SK-N-SH (cell line): ENCODE data around the gene SH3BP1. TPM values are rescaled to one million over a fixed set of nuclear protein-coding genes. Genes with fewer than 3 reads are reported as not detected.

Source experiments
- CTCF ChIA-PET: fragments of 300-600, 350-600 bp; formaldehyde crosslinking; extraction: SDS; loops from one replicate; lab custom pipeline; 2021; lab: Yijun Ruan, JAX
- POLR2A ChIA-PET: fragments of 350-600 bp; sonication (Branson Sonifier 250); formaldehyde crosslinking; extraction: SDS; loops from one replicate; lab custom pipeline; 2020; ENCODE audit warnings: antibody characterized with exemption, inconsistent platforms; lab: Yijun Ruan, JAX
- DNase-seq: peaks from one replicate; pipeline ENCODE4 v3.0.0; 2012
- H2AFZ ChIP-seq: fragments of 200-600 bp; sonication (generic); 2 replicates; pipeline ENCODE4 v1.8.1; 2016; ENCODE audit warnings: antibody characterized with exemption, mild to moderate bottlenecking, low read depth
- H3F3A ChIP-seq: fragments of 200-600 bp; sonication (generic); replicated peaks from 2 replicates; pipeline ENCODE3; 2016; ENCODE audit warnings: antibody characterized with exemption, mild to moderate bottlenecking; ENCODE audit not compliant: insufficient read depth
- H3K27ac ChIP-seq, 2 experiments: fragments of 200-500 bp in 1 of 2; fragments of 200-600 bp in 1 of 2; sonication (Bioruptor generic) in 1 of 2; sonication (generic), shearing (Covaris generic) in 1 of 2; 2 replicates each; pipeline versions ENCODE4 v1.5.1 to v1.6.1; 2014 to 2016; ENCODE audit warnings: low read depth in 2 of 2, inconsistent platforms in 1 of 2, low read length in 1 of 2, mild to moderate bottlenecking in 1 of 2, mixed read lengths in 1 of 2
- H3K27me3 ChIP-seq: fragments of 200-600 bp; sonication (generic), shearing (Covaris generic); 2 replicates; pipeline ENCODE4 v1.6.1; 2016; ENCODE audit warnings: mixed run types; ENCODE audit not compliant: insufficient read depth
- H3K36me3 ChIP-seq, 2 experiments: fragments of 200-500 bp in 1 of 2; fragments of 200-600 bp in 1 of 2; sonication (Bioruptor generic) in 1 of 2; sonication (generic) in 1 of 2; replicated peaks in 1 of 2; 2 replicates each; pipeline versions ENCODE3 to v1.5.1; 2014 to 2016; ENCODE audit warnings: low read length in 1 of 2, mild to moderate bottlenecking in 1 of 2; ENCODE audit not compliant: insufficient read depth in 2 of 2, control insufficient read depth in 1 of 2
- H3K4me1 ChIP-seq, 2 experiments: fragments of 200-500 bp in 1 of 2; fragments of 200-600 bp in 1 of 2; sonication (Bioruptor generic) in 1 of 2; sonication (generic), shearing (Covaris generic) in 1 of 2; 2 replicates each; pipeline versions ENCODE4 v1.5.1 to v1.6.1; 2014 to 2016; ENCODE audit warnings: low read depth in 1 of 2, low read length in 1 of 2, mixed run types in 1 of 2; ENCODE audit not compliant: insufficient read depth in 2 of 2, control insufficient read depth in 1 of 2
- H3K4me2 ChIP-seq: fragments of 200-600 bp; sonication (generic), shearing (Covaris generic); 2 replicates; pipeline ENCODE4 v1.6.1; 2017; ENCODE audit warnings: mixed run types
- H3K4me3 ChIP-seq, 2 experiments: fragments of 200-500 bp in 1 of 2; fragments of 200-600 bp in 1 of 2; sonication (Bioruptor generic) in 1 of 2; sonication (generic), shearing (Covaris generic) in 1 of 2; 2 replicates each; pipeline versions ENCODE4 v1.5.1 to v1.8.1; 2014 to 2016; ENCODE audit warnings: low read depth in 2 of 2, inconsistent platforms in 1 of 2, low read length in 1 of 2, mild to moderate bottlenecking in 1 of 2, mixed read lengths in 1 of 2, moderate library complexity in 1 of 2
- H3K79me2 ChIP-seq: fragments of 200-600 bp; sonication (generic); 2 replicates; pipeline ENCODE4 v1.8.1; 2017; ENCODE audit warnings: mild to moderate bottlenecking; ENCODE audit not compliant: insufficient read depth
- H3K9ac ChIP-seq: fragments of 200-600 bp; sonication (generic); 2 replicates; pipeline ENCODE4 v1.6.1; 2017; ENCODE audit warnings: mixed run types
- H3K9me2 ChIP-seq: fragments of 200-600 bp; sonication (generic); 2 replicates; pipeline ENCODE4 v1.6.1; 2017; ENCODE audit warnings: mixed run types
- H3K9me3 ChIP-seq: fragments of 200-600 bp; sonication (generic); 2 replicates; pipeline ENCODE4 v1.6.1; 2017; ENCODE audit warnings: mixed run types, mild to moderate bottlenecking, moderate library complexity
- H4K20me1 ChIP-seq: fragments of 200-600 bp; sonication (generic); 2 replicates; pipeline ENCODE4 v1.6.1; 2017; ENCODE audit warnings: mild to moderate bottlenecking, mixed run types; ENCODE audit not compliant: insufficient read depth
- EZH2phosphoT487 ChIP-seq: fragments of 200-600 bp; sonication (generic); IDR thresholded peaks from 2 replicates; pipeline ENCODE4 v1.6.1; 2017; ENCODE audit warnings: low read depth, mixed run types, mild to moderate bottlenecking, antibody characterized with exemption, moderate library complexity, borderline replicate concordance
- MEF2A ChIP-seq: IDR thresholded peaks from 2 replicates; pipeline ENCODE4 v1.4.0; 2012; ENCODE audit warnings: low read depth, borderline replicate concordance
- MXI1 ChIP-seq: IDR thresholded peaks from 2 replicates; pipeline ENCODE4 v1.6.1; 2012; ENCODE audit warnings: mild to moderate bottlenecking, low read depth, low read length, improper control_type of control experiment
- POLR2AphosphoS5 ChIP-seq: IDR thresholded peaks from 2 replicates; pipeline ENCODE4 v1.6.1; 2012; ENCODE audit warnings: low read depth, low read length
- TAF1 ChIP-seq: IDR thresholded peaks from 2 replicates; pipeline ENCODE4 v1.6.1; 2012; ENCODE audit warnings: low read depth, mild to moderate bottlenecking, low read length, moderate library complexity, borderline replicate concordance
- WGBS: methylation state at CpG from one replicate; pipeline ENCODE4 v1.1.6; 2017; ENCODE audit warnings: low lambda C conversion rate; 5-methylcytosine and 5-hydroxymethylcytosine counted together
- polyA plus RNA-seq, 3 experiments: library from polyadenylated mRNA; depleted of rRNA; stranded (reverse); fragments of >200 nt; gene quantifications; 2 replicates each; pipeline ENCODE4 v1.2.3, GENCODE V29; 2012
- TF ChIP-seq, protein P1 (sequence below): fragments of 150-350 bp; IDR thresholded peaks from 2 replicates; pipeline ENCODE4 v1.6.1; 2017; ENCODE audit warnings: antibody characterized with exemption, low read length, low read depth, borderline replicate concordance
- TF ChIP-seq, protein P2 (sequence below): IDR thresholded peaks from 2 replicates; pipeline ENCODE4 v1.4.0; 2012; ENCODE audit warnings: low read depth

Gene SH3BP1
- polyA plus RNA-seq, 1 of the 3 experiments (the other 2 are of a cell fraction), result 8.9 TPM

DNA sequence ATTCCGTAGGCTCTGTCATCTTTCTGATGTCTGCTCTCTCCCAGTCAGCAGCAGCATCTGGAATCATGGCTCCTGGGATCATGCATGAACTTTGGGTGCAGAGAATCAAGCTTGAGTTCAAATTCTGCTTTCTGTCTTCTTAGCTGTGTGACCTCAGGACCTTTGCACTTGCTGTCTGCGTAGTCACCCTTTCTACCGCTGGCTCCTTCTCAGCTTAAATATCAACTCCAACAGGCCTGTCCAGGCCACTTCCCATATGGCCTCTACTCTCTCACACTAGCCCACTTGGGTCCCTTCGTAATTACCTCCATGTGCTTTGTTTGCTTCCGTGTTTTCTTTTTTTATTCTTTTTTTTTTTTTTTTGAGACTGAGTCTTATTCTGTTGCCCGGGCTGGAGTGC, 35.4 kb upstream of the SH3BP1 start:
- no peak overlapping the region for H3K4me2 ChIP-seq
- WGBS, result 92% methylated on average over 6 of the region's 6 CpGs
- CTCF ChIA-PET, result interaction anchor here (0.6 to 3.2 kb wide), 4 partner anchors 12 to 77 kb away, joined by 3 to 15 read pairs (median 6); no protein-coding TSS in a partner anchor

DNA sequence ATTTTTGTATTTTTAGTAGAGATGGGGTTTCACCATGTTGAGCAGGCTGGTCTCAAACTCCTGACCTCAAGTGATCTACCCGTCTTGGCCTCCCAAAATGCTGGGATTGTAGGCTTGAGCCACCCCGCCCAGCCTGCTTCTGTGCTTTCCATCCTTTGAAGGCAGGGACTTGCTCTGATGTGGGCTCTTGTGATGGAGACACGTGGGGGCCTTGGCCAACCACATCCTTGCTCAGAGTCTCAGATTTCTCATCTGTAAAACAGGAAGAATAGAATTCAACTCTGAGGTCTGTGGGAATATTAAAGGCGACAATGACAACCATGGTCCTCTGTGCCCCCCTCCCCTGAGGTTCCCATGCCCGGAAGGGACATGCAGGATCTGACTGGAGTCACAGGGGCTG, 34.6 kb upstream of the SH3BP1 start:
- WGBS, result 70% methylated on average over 5 of the region's 5 CpGs
- no peak overlapping the region for H3K27ac ChIP-seq
- CTCF ChIA-PET, result interaction anchor here (1.0 to 4.3 kb wide), 7 partner anchors 10 to 77 kb away, joined by 3 to 95 read pairs (median 8); no protein-coding TSS in a partner anchor
- TF ChIP-seq, protein P1, sequence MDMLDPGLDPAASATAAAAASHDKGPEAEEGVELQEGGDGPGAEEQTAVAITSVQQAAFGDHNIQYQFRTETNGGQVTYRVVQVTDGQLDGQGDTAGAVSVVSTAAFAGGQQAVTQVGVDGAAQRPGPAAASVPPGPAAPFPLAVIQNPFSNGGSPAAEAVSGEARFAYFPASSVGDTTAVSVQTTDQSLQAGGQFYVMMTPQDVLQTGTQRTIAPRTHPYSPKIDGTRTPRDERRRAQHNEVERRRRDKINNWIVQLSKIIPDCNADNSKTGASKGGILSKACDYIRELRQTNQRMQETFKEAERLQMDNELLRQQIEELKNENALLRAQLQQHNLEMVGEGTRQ, result no peak
- TF ChIP-seq MXI1, result no peak
- TF ChIP-seq MEF2A, result no peak
- no peak for TF ChIP-seq TAF1
- TF ChIP-seq, all 33 proteins: peak for 0
- Histone ChIP-seq H3K36me3 (no peaks in the 10 kb centered on the region), H3K9ac (no peak overlapping the region), H3K9me2 (no peaks in the 10 kb centered on the region), H3K4me1 (peaks cover 0 to 8% of the 10 kb centered on the region in 2 experiments; a peak in 1 of 4 replicates), H3K4me2 (no peak overlapping the region), H3K9me3 (no peaks in the 10 kb centered on the region), H4K20me1 (no peaks in the 10 kb centered on the region), H3K27me3 (no peaks in the 10 kb centered on the region), H3F3A (peaks cover 14% of the 10 kb centered on the region), H3K79me2 (peaks cover 10% of the 10 kb centered on the region), H3K4me3 (no peak overlapping the region), H2AFZ (no peak overlapping the region)
- no peak for DNase-seq
- POLR2A ChIA-PET, result no interaction called here

More for the DNA sequence above, 35.4 kb upstream of the SH3BP1 start:
- Histone ChIP-seq H3K4me1 (peaks cover 0 to 4% of the 10 kb centered on the region in 2 experiments; a peak in 1 of 4 replicates), H3K36me3 (no peaks in the 10 kb centered on the region), H3K9me3 (no peaks in the 10 kb centered on the region), H3K4me3 (no peak overlapping the region), H3K27me3 (no peaks in the 10 kb centered on the region), H3K9ac (no peak overlapping the region), H2AFZ (no peak overlapping the region), H3K27ac (no peak overlapping the region), H4K20me1 (no peaks in the 10 kb centered on the region), H3F3A (peaks cover 10% of the 10 kb centered on the region), H3K9me2 (no peaks in the 10 kb centered on the region), H3K79me2 (peaks cover 2% of the 10 kb centered on the region; the same call in 1 of the 2 replicates)
- no peak for DNase-seq
- TF ChIP-seq POLR2AphosphoS5 (no peak), EZH2phosphoT487 (no peak)
- TF ChIP-seq, protein P2, sequence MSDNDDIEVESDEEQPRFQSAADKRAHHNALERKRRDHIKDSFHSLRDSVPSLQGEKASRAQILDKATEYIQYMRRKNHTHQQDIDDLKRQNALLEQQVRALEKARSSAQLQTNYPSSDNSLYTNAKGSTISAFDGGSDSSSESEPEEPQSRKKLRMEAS, result no peak
- POLR2A ChIA-PET, result no interaction called here
